Peyer's patch (tissue), 4 donors: Measurements from ENCODE around the gene CIP2A.

Experiments
- CTCF ChIP-seq, 6 experiments: fragments of 450-650 bp in 4 of 6; fragments of 200-600 bp in 2 of 6; sonication (generic) in 1 of 6; IDR thresholded peaks; one replicate each; pipeline ENCODE4 v1.5.1; 2017 to 2019; ENCODE audit warnings: antibody characterized with exemption in 6 of 6, mild to moderate bottlenecking in 3 of 6, moderate library complexity in 1 of 6
- POLR2A ChIP-seq, 2 donors: fragments of 450-650 bp; IDR thresholded peaks; one replicate each; pipeline ENCODE4 v1.5.1; 2017; ENCODE audit warnings: antibody characterized with exemption in 2 of 2, mild to moderate bottlenecking in 2 of 2, moderate library complexity in 2 of 2

- TF ChIP-seq CTCF (IDR thresholded peaks at IDR 0.05) (no peak), POLR2A (IDR thresholded peaks at IDR 0.05) (no peak)
These were observed 1.2 kb upstream of the CIP2A start for GRCh38 chr3:108590460-108590859.
